ENCODE measurements around the gene LDLRAD3.

DNA sequence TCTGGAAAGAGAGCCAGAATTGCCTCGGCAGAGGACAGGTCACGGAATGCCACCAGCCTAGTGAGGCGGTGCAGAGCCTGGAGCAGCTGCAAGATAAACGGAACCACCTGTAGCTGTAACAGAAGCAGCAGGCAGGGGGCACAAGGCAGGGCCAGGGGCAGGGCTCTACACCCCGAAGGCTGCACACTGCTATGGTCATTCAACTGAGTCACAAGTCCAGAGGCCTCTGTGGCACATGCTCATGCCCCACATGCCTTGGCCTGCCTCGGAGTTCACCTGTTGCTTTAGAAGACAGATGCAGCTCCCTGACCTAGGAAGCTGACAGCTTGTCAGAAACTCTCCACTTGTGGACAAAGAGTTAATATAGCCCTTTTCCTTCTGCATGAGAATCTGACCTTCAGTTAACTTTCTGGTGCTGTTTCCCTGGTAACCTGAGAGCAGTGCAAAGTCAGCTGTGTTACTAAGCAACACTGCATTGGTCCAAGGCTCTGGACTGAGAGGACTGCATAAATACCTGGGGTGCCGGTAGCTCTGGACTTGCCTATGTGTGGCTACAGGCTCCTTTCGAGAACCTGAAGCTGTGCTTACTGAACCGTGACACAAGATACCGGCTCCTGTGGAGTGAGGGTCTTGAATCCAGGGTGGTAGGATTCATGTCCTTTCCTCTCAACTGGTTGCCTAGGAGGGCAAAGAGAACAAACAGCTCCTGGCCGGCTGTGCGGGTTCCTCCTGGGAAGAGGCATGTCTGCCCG is 334.8 kb downstream of the LDLRAD3 start:
- TF ChIP-seq, protein P1, sequence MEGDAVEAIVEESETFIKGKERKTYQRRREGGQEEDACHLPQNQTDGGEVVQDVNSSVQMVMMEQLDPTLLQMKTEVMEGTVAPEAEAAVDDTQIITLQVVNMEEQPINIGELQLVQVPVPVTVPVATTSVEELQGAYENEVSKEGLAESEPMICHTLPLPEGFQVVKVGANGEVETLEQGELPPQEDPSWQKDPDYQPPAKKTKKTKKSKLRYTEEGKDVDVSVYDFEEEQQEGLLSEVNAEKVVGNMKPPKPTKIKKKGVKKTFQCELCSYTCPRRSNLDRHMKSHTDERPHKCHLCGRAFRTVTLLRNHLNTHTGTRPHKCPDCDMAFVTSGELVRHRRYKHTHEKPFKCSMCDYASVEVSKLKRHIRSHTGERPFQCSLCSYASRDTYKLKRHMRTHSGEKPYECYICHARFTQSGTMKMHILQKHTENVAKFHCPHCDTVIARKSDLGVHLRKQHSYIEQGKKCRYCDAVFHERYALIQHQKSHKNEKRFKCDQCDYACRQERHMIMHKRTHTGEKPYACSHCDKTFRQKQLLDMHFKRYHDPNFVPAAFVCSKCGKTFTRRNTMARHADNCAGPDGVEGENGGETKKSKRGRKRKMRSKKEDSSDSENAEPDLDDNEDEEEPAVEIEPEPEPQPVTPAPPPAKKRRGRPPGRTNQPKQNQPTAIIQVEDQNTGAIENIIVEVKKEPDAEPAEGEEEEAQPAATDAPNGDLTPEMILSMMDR (IDR thresholded peaks at IDR 0.05; ENCODE audit: insufficient read depth, low read depth, low read length) = no peak
- no peak for TF ChIP-seq EZH2 (IDR thresholded peaks at IDR 0.05; ENCODE audit: insufficient read depth, low read length)
